Subcutaneous abdominal adipose tissue (tissue), 5 donors: ENCODE results near the gene BPIFB1.

Experiments
- H3K27ac ChIP-seq: one replicate; pipeline ENCODE4 v1.7.0; 2013; ENCODE audit warnings: low read depth, mild to moderate bottlenecking, inconsistent platforms, low read length, moderate library complexity
- H3K27me3 ChIP-seq, 5 donors: one replicate each; pipeline ENCODE4 v1.7.0; 2013; ENCODE audit warnings: low read length in 5 of 5, inconsistent platforms in 1 of 5; ENCODE audit not compliant: control insufficient read depth in 5 of 5, insufficient read depth in 4 of 5
- H3K36me3 ChIP-seq, 5 donors: one replicate each; pipeline ENCODE4 v1.7.0; 2013; ENCODE audit warnings: low read length in 5 of 5; ENCODE audit not compliant: control insufficient read depth in 5 of 5, insufficient read depth in 5 of 5
- H3K4me1 ChIP-seq, 5 donors: one replicate each; pipeline ENCODE4 v1.7.0; 2013; ENCODE audit warnings: low read length in 5 of 5, mild to moderate bottlenecking in 3 of 5, moderate library complexity in 1 of 5; ENCODE audit not compliant: control insufficient read depth in 5 of 5, insufficient read depth in 5 of 5
- H3K4me3 ChIP-seq, 5 donors: one replicate each; pipeline ENCODE4 v1.7.0; 2013; ENCODE audit warnings: low read length in 5 of 5, low read depth in 1 of 5
- H3K9ac ChIP-seq, 5 donors: one replicate each; pipeline ENCODE4 v1.7.0; 2013; ENCODE audit warnings: low read length in 5 of 5, mild to moderate bottlenecking in 4 of 5, moderate library complexity in 3 of 5
- H3K9me3 ChIP-seq, 5 donors: one replicate each; pipeline ENCODE4 v1.7.0; 2013; ENCODE audit warnings: low read length in 5 of 5; ENCODE audit not compliant: control insufficient read depth in 5 of 5
- donor health status: healthy.
- donor health status: healthy.
- donor health status: healthy.
- donor health status: healthy.
- donor health status: healthy.

Gene BPIFB1

DNA sequence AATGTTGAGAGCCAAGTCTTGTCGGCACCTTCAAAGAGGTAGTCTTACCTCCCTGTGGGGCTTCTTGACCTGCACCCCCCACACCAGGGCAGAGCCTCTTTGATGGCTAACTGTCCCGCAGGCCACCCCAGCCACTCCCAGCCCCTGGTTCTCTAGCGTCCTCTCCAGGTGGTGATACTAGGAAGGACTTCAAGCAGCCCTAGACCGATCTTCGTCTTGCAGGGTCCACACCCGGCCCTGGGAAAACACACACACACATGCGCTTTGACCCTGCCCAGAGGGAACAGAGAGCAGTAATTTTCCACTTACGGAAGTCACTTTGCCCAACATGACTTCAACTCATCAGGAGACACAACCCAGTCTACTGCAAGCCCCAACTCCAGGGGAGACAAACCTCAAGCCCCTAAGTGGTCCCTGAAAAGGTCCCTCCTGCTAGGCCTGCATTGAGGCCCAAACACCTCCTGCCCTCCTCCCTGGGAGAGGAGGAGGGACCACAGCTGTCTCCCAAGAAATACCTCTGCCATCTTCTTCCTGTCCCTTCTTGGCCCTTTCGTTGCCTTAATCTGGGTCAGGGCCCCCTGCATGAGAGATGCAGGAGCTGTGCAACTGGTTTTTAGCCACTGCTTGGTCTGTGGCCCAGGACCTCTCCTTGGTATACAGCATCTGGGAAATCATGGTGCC, 2.9 kb upstream of the BPIFB1 start:
- Histone ChIP-seq H3K4me3 (no peak overlapping the region), H3K36me3 (no peaks in the 10 kb centered on the region), H3K4me1 (peaks cover 0 to 8% (median 4%) of the 10 kb centered on the region in 5 donors), H3K9ac (no peak overlapping the region), H3K9me3 (no peaks in the 10 kb centered on the region), H3K27ac (no peak overlapping the region), H3K27me3 (peaks cover 12 to 34% (median 24%) of the 10 kb centered on the region in 5 donors)

DNA sequence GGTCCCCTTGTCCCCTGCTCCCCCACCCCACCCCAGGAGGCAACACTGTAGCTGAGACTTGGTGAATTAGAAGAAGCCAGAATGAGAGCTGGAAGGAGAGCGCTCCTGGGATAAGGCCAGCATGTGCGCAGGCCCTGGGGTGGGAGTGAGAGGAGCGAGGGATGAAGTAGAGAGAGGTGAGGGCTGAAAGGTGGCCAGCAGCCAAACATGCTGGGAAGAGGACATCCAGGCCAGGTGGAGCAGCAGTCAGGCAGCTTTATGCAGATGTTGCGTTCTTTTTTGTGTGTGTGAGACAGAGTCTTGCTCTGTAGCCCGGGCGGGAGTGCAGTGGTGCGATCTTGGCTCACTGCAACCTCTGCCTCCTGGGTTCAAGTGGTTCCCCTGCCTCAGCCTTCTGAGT, 2.2 kb upstream of the BPIFB1 start:
- Histone ChIP-seq H3K27ac (no peak overlapping the region), H3K36me3 (no peaks in the 10 kb centered on the region), H3K27me3 (peaks cover 12 to 32% (median 24%) of the 10 kb centered on the region in 5 donors), H3K4me1 (peaks cover 0 to 8% (median 4%) of the 10 kb centered on the region in 5 donors), H3K9me3 (no peaks in the 10 kb centered on the region), H3K4me3 (no peak overlapping the region), H3K9ac (no peak overlapping the region)

DNA sequence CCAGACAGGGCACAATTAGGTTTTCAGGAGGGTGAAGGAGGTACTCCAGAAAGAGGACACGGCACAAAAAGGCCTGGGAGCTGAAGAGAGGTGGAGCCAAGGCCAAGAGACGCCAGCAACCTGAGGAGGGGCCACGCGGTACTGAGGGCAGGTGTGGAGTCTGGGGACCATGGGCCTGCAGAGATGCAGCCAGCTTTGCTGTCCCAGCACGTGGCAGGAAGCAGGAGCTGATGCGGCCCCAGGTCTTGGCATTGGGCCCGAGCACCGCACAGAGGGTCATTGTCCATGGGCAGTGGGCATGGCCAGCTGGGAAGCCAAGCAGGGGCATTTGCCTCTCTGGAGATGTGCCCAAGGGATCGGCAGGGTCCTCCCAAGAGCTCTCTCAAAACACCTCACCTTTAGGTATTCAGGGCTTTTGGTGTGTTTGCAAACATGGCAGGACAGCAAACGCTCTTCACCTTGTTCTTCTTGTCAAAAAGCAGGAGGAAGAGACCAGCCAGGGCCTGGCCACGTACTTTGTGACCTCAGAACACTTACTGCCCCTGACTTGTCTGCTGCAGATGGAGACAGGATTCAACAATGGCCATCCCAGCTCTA, 1.4 kb upstream of the BPIFB1 start:
- Histone ChIP-seq H3K27me3 (peaks cover 12 to 30% (median 22%) of the 10 kb centered on the region in 5 donors), H3K27ac (no peak overlapping the region), H3K9ac (no peak overlapping the region), H3K4me1 (peaks cover 0 to 8% (median 4%) of the 10 kb centered on the region in 5 donors), H3K36me3 (no peaks in the 10 kb centered on the region), H3K4me3 (no peak overlapping the region), H3K9me3 (no peaks in the 10 kb centered on the region)

DNA sequence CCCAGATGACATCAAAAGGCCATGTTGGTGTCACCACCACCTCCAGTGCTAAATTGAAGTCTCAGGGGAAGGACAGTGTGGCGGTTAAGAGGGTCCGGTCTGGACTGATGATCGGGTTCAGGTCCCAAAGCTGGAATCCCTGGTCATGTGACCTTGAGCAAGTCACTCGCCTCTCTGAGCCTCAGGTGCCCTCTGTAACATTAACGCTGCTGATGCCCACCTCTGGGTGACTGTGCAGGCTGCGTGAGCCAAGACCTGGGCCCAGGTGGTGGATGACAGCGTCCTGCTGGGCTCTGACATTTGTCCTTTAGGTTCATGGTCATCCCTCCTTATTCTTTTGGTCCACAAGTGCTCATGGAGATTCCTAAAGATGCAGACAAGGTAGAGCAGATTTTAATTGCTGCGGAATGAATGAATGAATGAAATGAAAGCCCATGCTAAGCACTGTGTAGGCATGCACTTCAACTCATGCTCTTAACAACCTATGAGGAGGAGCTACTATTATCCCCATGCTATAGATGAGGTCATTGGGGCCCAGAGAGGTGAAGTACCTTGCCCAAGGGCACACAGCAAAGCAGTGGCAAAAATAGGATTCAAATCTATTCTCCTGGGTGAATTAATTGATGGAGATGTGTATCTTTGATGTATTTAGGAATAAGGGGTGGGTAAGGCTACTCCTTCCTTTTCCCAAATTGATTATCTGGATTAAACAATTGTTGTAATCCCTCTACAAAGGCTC, 649 bp upstream of the BPIFB1 start:
- Histone ChIP-seq H3K4me3 (no peak overlapping the region), H3K9ac (no peak overlapping the region), H3K9me3 (no peaks in the 10 kb centered on the region), H3K27me3 (peaks cover 12 to 30% (median 22%) of the 10 kb centered on the region in 5 donors), H3K4me1 (peaks cover 0 to 8% (median 4%) of the 10 kb centered on the region in 5 donors), H3K36me3 (no peaks in the 10 kb centered on the region), H3K27ac (no peak overlapping the region)

DNA sequence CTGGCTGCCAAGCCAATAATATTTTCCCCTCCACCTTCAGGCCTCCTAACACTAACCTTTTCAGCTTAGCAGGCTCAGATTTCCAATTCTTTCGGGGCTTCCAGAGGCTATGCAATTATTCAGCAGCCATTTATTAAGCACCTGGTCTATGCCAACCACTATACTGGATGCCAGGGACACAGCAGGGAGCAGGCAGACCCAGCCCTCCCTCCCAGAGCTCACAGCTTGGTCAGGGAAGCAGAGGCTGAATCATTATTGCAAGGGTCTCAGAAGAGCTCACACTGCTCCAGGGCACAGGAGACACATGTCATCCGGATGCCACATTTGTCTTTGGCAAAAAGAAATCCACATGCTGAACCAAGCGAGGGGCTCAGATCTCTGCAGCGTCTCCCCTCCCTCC, 1.3 kb downstream of the BPIFB1 start:
- Histone ChIP-seq H3K9me3 (peaks cover 0 to 6% (median 3%) of the 10 kb centered on the region in 5 donors), H3K4me1 (no peaks in the 10 kb centered on the region), H3K27ac (no peak overlapping the region), H3K9ac (no peak overlapping the region), H3K27me3 (peaks cover 9 to 33% (median 25%) of the 10 kb centered on the region in 5 donors), H3K36me3 (no peaks in the 10 kb centered on the region), H3K4me3 (no peak overlapping the region)

DNA sequence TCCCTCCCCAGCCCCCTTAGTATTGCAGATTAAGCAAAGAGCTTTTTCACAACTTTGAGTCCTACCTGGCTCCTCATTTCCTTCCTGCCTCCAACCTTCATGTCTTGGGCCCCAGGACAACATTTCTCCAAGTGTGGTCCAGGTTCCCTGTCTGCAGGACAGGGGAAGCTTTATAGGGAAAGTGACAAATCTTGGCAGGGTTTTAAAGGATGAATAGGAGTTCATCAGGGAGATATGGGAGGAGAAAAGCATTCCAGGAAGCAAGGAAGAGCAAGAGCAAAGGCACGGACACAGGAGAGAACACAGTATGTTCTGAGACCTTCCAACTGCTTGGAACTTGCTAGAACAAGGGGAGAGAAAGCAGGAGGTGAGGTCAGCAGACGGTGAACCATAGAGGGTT, 1.9 kb downstream of the BPIFB1 start:
- H3K27me3 ChIP-seq: peaks cover 9 to 33% (median 25%) of the 10 kb centered on the region in 5 donors
- no peak overlapping the region for H3K9ac ChIP-seq
- H3K4me1 ChIP-seq: no peaks in the 10 kb centered on the region

DNA sequence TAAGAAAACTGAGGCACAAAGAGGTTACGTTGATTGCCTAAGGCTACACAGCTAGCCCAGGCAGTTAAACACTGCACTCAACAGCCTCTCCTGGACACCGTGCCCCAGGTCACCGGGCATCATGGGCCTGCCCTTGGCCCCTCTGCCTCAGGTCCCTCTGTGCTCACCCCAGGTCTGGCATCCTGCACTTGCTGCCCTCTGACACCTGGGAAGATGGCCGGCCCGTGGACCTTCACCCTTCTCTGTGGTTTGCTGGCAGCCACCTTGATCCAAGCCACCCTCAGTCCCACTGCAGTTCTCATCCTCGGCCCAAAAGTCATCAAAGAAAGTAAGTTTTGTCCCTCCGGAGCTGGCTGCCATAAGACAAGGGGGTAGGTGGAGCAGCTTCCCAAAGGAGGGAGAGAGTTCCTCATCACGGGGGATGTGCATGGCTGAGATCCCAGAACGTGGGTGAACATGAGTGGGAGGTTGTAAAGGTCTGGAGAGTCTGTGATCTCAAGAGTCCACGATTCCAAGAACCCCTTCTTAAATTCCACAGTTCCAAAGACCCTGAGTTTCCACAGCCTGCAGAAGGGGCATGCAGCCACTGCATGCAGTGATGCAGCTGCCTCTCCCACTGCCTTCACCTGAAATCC, 3.0 kb downstream of the BPIFB1 start:
- Histone ChIP-seq H3K27me3 (peaks cover 9 to 33% (median 25%) of the 10 kb centered on the region in 5 donors), H3K27ac (no peak overlapping the region), H3K9me3 (peaks cover 0 to 6% (median 3%) of the 10 kb centered on the region in 5 donors), H3K36me3 (no peaks in the 10 kb centered on the region), H3K9ac (no peak overlapping the region), H3K4me3 (no peak overlapping the region), H3K4me1 (no peaks in the 10 kb centered on the region)

More for the DNA sequence above, 1.9 kb downstream of the BPIFB1 start:
- Histone ChIP-seq H3K4me3 (no peak overlapping the region), H3K9me3 (peaks cover 0 to 6% (median 3%) of the 10 kb centered on the region in 5 donors), H3K36me3 (no peaks in the 10 kb centered on the region), H3K27ac (no peak overlapping the region)

DNA sequence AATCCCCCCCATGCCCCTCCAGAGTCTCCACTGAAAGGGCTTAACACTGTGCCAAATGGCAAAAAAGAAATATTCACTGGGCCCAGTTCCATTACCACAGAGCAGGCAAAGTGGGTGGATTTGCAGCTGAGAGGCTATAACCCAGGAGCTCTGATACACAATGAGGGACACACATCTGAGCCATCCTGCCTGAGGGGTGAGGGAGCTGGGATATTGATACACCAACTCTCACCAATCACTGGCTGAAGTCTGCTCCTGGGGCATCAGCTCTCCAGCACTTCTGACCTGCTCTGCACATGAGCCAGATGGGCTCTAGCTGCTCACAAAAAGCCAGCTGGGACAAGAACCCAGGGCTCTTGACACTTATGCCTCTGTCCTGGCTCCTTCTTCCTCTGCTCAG, 4.9 kb downstream of the BPIFB1 start:
- H3K27ac ChIP-seq: no peak overlapping the region
- H3K27me3 ChIP-seq: peaks cover 9 to 29% (median 21%) of the 10 kb centered on the region in 5 donors
- no peaks in the 10 kb centered on the region for H3K36me3 ChIP-seq
- peaks cover 0 to 6% (median 3%) of the 10 kb centered on the region in 5 donors for H3K9me3 ChIP-seq
- H3K9ac ChIP-seq: no peak overlapping the region
- H3K4me1 ChIP-seq: no peaks in the 10 kb centered on the region
- H3K4me3 ChIP-seq: no peak overlapping the region

DNA sequence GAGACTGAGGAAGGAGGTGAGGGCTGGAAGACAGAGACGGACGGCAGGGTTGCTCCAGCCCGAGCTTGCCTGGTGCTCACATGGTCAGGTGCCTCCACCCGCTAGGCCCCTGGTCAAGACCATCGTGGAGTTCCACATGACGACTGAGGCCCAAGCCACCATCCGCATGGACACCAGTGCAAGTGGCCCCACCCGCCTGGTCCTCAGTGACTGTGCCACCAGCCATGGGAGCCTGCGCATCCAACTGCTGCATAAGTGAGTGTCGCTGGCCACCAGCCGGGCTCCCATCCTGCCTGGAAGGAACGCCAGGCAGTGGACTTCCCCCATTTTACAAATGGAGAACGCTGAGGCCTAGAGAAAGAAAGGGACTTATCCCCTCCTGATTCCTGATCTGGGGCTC, 7.8 kb downstream of the BPIFB1 start:
- no peaks in the 10 kb centered on the region for H3K36me3 ChIP-seq
- no peaks in the 10 kb centered on the region for H3K4me1 ChIP-seq
- H3K27me3 ChIP-seq: peaks cover 3 to 16% (median 12%) of the 10 kb centered on the region in 5 donors
- no peak overlapping the region for H3K9ac ChIP-seq
- H3K4me3 ChIP-seq: no peak overlapping the region
- H3K9me3 ChIP-seq: peaks cover 0 to 6% (median 3%) of the 10 kb centered on the region in 5 donors
- H3K27ac ChIP-seq: no peak overlapping the region
